ENCODE data around the gene CCDC85C. TPM values are rescaled to one million over a fixed set of nuclear protein-coding genes. Genes with fewer than 3 reads are reported as not detected.

Gene CCDC85C
- polyA plus RNA-seq, 1 donor = 4.1 TPM

- no peak for DNase-seq
Measured at GRCh38 chr14:99538275-99538674, 65.7 kb downstream of the CCDC85C start.

- no peak for DNase-seq
Measured at GRCh38 chr14:99537399-99537798, 66.6 kb downstream of the CCDC85C start.

GRCh38 chr14:99535908-99536778 lies 67.9 kb downstream of the CCDC85C start:
- no peak for DNase-seq

DNA sequence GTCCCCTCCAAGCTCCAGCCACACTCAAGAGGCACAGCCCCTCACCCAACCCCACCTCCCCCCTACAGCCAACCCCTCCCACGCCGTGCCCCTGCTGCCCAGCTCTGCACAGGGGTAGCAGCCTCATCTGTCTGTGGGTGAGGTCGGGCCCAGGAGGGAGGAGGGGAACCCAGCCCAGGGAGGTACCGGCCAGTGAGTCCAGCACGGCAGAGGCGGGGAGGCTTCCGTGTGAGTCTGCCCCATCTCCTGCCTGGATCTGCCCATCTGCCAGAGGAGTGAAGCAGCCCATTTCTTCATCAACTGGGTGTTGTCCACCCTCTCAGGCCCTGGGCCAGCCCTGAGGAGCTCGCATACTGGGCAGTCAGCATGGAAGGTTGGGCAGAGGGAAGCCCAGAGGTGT lies 68.6 kb downstream of the CCDC85C start:
- no peak for DNase-seq

- no peak for DNase-seq
Measured at GRCh38 chr14:99534863-99535262, 69.1 kb downstream of the CCDC85C start.

DNA sequence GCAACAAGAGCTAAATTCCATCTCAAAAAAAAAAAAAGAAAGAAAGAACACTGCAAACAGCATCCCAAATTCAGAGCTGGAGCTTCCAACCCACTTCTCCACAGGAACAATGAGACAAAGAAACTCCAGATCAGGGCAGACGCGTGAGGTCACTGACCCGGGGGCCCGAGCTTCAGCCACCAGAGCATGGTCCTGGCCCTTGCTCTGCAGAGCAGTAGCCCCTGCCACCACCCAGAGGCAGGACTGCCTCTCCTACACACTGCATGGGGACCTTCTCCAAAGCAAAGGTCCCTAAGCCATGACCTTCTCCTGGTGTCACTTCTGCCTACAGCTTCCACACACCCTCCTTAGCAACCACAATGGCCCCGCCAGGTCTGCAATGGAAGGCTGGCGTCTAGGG lies 69.7 kb downstream of the CCDC85C start:
- DNase-seq = no peak

DNA sequence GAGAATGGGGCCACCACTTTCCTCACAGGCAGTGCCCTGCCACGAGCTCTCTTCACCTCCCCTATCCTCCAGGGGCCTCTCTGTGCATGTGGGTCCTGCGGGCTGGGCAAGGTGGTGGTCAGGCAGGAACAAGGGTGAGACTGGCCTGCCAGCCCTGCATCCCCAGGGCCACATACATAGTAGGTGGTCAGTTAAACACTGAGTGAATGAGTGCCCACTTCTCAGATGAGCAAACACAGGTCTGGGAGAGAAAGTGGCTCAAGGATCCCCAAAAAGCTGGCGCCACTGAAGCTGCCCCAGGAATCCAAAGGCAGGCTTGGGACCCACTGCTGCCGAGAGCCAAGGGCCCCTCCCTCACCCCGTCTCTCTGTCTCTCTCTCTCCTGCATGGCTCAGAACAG lies 71.7 kb downstream of the CCDC85C start:
- DNase-seq = no peak

DNA sequence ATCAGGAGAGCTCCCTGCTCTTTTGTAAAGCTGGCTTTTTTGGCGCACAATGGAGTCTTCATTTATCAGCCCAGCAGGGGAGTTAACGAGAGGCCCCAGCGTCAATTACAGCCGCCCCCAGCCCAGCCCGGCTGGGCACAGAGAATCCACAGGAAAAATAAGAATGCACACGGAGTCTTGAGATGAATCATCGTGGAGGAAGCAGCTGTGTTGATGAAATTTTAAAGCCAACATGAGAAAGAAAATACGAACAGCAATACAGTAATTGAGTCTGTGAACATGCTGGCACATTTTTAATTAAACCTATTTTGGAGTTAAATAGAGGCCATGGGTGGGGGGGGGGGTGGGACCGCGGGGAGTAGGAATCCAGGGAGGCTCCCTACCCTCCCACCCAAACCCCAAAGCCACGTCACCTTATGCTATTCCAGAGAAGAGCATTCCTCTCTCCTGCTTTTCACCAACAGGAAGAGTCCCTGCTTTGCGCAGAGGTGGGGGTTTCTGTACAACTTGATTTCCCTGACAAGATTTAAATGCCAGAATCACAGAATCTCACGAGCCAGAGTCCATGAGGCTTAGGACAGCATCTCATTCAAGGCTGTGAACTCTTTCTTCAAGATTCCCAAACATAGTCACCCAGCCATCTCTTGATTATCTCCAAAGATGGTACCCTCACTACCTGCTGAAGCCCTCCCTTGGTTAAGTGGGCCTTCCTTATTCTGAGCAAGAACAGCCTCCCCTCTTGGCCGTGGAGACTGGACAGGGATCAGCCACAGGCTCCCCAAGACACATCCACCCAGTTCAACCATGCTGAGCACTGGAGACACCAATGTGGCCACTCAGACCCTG lies 72.5 kb downstream of the CCDC85C start:
- no peak for DNase-seq

DNA sequence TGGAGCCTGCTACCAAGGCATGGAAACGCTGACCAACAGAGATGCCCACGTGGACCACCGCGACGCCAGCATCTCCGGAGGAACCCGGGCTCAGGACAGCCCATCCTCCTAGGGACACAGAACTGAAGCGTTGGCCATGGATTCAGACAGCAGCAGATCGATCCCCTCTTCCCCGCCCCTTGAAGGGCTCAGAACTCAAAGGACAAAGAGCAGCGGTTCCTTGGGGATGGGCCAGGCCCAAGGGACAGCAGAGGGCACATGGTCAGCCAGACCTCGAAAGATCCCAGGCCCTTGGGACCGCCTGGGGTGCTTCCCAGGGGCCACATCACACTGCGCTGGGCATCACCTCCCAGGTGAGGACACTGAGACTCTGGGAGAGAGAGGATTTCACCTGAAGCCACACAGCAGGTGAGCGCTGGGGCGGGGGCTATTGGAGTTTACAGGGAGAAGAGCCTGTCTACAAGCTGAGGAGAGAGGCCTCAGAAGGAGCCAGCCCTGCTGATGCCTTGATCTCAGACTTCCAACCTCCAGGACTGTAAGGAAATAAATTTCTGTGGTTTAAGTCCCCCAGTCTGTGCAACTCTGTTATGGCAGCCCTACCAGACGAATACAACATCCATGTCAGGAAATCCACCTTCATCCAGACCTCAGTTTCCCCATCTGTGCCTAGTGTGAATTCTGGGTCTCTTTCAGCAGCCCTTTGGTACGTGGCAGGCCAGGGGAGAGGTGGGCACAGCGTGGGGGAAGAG lies 73.4 kb downstream of the CCDC85C start:
- DNase-seq = no peak

GRCh38 chr14:99529899-99530298 lies 74.1 kb downstream of the CCDC85C start:
- no peak for DNase-seq

- no peak for DNase-seq
Measured at GRCh38 chr14:99527427-99528076, 76.5 kb downstream of the CCDC85C start.

- DNase-seq = no peak
Measured at GRCh38 chr14:99527026-99527425, 77.0 kb downstream of the CCDC85C start.

GRCh38 chr14:99525699-99526080 lies 78.3 kb downstream of the CCDC85C start:
- DNase-seq = no peak

GRCh38 chr14:99524804-99525698 lies 79.0 kb downstream of the CCDC85C start:
- DNase-seq = no peak

GRCh38 chr14:99524091-99524661 lies 79.8 kb downstream of the CCDC85C start:
- no peak for DNase-seq

DNA sequence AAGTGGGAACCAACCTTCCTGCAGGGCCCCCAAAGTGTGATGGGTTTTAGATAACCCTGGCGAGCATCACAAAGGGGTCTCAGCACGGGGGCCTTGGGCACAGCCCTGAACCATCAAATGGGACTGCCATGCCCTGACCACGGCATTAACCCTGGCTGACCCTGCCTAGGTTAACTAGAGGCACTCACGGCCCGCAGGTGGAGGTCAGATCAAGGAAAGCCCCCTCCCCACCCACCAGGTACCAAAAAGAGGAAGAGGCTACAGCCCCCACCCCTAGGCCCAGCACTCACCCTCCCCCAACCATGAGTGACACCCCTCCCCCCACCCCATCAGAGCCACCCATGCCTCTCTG lies 80.3 kb downstream of the CCDC85C start:
- DNase-seq = no peak

- DNase-seq = no peak
Measured at GRCh38 chr14:99522934-99523703, 80.9 kb downstream of the CCDC85C start.

DNA sequence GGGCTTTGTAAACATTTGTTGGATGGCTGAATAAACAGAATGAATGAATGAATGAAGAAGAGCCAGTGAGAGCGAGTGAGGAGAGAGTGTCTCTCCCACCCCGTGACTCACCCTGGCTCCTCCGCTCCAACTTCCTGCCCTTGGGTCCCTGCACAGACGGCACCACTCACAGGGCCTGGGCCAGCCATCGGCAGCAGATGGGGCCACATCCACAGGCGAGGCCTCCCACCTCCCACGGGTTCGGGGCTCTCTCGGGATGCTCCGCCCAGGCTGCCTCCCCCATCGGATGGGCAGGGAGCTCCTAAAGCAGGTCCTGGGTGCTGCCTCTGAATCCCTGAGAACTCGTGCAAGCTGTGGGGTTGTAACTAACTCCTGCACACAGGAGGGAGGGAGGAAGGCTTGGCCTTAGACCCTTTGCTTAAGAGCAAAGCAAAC lies 81.5 kb downstream of the CCDC85C start:
- no peak for DNase-seq

GRCh38 chr14:99522025-99522401 lies 82.0 kb downstream of the CCDC85C start:
- DNase-seq = no peak

Data from hindlimb muscle (tissue), 1 donor.